NCI-H82 treated with DMSO at 0.1 percent for 48 hours (cell line): ENCODE data around the gene NXPH2.
"Not testable (repeated sequence)": the region's sequence is repeated elsewhere in the genome, so short reads cannot be mapped to it uniquely, and the experiment has no call there.

Experiments used
- DNase-seq: peaks from one replicate; lab custom pipeline; 2025; ENCODE audit not compliant: unreplicated experiment; lab: John Stamatoyannopoulos, UW

The NXPH2 gene

DNA sequence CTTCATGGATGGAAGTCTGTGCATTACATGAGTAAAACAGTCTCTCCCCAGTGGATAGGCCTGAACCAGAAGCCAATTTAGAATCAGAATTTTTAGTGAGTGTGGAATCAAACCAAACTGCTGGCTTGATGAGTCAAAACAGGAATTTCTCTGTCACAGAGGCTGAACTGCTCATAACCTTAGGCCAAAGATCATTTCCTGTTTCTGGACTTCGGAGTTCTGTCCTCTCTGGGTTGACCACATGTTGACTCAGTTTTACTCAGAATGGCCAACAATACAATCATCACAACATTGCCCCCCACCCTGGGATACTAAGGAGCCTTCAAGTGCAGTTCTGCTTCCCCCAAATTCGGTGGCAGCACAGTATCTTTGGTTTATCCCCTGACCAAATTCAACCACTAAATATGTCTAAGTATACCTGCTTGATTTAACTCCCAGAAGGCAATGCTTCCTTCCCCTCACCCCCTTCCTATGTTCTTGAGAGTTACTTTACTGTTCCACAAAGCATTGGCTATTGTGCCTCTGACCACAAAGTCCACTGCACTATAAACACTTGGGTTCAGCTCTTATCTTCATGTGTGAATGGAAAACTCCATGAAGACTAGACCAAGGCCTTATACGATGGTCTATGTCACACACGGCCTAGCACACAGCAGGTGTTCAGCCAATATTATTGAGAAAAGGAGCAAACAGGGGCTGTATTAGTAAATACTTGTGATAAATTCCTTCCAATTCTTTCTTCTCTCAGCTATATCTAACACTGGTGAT is 67.8 kb downstream of the NXPH2 start:
- DNase-seq: no peak

DNA sequence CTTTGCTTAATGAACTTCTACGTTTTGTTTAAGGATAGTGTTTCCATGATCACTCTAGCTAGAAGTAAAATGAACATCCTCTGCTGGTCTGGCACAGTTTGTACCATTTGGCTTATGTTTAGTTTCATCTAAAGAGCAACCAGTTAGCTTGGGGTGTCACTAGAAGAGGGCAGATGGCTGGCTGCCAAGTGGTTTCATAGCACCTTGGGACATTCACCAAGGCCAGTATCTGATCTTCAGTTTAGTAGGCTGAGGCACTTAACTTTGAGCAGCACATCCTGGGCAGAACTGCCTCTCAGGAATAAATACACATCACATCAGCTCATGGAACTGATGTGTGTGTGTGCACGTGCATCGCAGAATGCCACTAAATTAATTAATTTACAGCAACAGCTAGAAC is 68.4 kb downstream of the NXPH2 start:
- DNase-seq: no peak

DNA sequence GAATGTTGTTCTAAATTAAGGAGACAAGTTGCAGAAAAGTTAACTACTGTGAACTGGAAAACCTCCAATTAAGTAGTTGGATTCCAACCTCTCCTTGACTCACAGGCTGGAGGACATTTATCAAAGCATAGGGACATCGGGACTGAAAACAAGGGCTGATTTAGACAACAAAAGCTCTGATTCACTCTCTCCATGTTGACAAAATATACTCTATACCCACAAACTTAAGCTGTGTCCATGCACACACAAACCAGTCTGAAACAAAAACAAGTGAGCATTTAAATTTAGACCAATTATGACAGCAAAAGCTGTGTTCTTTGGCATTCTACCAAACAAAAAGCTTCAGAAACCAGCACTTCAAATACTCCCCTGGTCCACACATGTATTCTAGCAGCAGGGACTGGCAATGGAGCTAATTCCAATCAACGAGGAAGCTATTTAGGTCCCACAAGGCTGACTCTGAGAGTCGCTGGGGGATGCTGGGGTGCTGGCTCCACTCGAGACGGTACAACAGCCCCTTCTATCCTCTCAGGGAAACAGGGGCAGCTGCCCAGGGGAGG is 71.4 kb downstream of the NXPH2 start:
- no peak for DNase-seq

DNA sequence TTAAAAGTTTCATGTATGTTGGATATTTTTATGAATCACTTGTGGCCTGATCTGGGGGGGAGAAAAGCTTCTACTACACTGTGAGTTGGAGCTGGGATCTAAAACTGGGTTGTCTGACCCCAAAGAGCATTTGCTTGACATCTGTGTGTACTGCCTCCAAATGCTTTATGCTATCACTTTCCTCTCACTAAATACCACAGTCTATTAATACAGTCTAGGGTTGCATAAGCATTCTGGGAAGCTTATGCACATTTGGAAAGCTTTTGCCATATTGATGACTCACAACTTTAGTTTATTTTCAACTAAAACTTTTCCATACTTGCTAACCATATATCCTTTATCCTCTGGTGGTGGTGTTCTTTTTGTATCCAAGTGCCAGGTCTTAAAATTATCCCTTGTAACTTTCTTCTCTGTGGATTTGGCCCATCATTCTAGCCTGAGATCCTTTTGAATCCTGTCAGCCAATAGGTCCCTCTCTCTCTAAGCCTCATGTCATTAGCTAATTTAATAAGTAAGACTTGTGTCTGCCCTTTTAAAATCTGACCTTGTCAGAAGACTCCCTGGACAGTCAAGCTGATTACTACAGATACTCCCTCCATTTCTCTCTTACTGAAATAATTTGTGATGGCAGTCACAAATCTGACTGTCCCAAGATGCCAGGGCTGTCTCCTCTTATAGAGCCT is 72.7 kb downstream of the NXPH2 start:
- peak; percentile 17 for DNase-seq

DNA sequence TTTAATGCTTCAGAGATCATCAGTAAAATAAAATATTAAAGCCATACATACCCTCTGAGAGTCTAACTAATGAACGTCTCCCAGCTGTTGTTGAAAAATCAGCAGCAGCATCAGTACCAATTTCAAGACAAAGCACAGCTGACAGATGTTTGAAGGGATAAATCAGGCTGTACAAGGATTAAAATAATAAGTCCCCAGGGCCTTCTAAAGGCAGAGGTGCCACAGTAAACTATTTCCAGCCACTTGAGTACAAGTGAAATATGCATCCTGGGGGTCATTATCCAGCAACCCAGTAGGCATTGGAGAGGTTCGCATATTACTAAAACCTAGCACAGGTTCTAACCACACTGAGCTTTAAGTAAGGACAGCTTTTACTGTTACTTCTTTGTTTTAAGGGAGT is 76.9 kb downstream of the NXPH2 start:
- DNase-seq: peak; percentile 74

DNA sequence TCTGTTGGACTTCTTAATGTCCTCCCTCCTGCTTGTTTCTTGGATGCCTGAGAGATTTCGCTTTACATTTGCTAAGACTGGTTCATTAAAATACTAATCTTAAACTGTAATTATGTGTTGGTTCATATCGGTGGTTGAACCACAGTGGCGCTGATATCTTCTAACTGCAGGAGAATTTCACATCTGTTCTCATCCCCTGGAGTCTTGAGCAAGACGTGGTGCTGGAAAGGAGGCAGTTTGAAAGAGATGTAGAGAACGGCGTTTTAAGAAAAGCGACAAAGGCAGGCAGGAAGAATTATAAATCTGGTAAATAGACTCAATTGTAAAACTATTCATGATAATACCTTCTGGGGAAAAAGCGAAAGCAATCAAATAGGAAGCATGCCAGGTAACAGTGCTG is 79.5 kb downstream of the NXPH2 start:
- no peak for DNase-seq

DNA sequence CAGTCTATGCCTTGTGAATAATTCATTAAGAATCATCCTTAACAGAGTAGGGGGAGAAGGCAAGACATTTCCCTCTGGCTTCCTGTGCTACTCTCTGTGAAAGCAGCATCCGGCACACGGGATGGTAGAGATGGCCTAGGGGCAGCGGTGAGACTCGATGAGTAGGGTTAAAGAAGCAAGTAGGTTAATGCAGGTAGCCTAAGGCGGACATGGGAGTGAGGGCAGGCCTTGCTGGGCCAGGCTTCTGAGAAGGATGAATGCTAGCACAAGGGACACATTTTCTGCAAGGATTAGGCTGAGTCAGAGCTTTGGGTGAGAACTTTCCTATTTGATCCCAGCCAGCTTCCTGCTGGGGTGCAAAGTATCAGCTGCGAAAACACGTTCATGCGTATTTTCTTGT is 80.8 kb downstream of the NXPH2 start:
- no peak for DNase-seq

DNA sequence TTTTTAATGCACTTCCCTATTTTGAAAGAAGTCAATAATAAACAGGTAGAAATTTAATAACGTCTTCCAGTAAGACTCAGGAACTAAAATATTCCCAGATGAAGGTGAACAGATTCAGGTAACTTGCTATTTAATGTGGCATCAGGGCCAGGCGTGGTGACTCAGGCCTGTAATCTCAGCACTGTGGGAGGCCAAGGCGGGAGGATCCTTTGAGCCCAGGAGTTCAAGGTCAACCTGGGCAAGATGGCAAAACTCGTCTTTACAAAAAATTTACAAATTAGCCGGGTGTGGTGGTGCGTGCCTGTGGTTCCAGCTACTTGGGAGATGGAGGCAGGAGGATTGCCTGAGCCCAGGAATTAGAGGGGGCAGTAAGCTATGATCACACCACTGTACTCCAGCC is 81.8 kb downstream of the NXPH2 start:
- no peak for DNase-seq

DNA sequence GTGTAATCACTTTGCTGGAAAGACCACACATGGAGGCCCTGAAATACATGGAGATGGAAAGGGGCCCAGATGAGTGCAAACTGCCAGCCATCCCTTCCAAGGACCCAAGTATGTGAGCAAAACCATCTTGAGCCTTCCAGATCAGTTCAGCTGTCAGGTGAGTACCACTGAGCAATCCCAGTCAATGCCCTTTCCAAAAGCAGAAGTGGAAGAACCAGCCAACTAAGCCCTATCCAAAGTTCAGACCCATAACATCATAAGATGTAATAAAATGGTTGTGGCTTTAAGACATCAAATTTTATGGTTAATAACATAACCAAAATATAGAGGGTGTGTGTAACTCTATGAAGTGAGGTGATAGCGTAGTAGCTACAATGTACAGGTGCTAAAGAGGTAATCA is 88.5 kb downstream of the NXPH2 start:
- DNase-seq: no peak

DNA sequence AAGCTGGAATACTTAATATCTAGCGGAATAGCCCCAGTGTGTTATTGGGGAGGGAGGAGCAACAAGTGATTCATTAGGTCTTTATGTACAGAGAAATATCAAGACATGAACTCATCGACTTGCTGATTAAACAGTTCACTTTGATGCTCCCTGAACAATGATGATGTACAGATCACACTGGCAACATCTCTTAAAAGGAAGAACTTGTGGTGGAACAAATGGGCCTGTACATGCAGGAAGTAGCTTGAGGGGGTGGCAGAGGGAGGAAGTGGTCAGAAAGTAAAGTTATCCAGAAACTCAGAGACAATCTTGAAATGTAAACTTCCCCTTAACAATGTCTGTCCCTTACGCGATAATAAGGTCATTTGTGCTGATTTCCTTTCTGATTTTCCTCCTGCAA is 90.5 kb downstream of the NXPH2 start:
- no peak for DNase-seq

DNA sequence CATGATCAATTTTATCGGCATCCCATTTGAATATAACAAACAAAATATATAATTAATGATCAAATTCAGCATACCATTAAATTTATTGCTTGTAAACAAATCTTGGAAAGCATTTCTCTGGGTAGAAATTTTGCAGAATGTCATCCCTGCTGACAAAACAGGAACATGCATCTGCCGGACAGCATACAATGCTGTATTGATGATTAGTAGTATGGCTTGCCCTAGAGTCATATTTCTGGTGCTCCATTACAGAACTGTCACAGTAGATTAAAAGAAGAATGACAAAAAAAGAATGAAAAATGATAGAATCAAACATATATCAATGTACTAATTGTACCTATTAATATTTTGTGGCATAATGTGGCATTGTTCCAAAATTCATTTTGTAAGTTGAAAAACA is 98.0 kb downstream of the NXPH2 start:
- DNase-seq: no peak

DNA sequence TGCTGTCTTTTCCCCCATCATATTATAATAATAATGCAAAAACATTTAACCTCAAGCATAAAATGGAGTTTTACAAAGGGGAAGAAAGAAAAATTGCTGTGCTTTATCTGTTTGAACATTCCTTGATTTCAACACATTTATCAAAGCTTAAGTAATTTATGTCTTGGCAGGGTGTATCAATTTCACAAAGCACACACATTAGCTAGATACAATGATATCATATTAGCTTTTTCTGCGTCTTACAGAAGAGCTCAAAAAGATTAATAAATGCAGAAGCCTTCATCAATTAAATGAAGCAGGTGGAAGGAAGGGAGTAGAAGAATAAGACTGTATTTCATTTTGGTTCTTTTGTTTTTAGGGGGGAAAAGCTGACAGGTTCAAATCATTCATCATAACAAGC is 103.0 kb downstream of the NXPH2 start:
- DNase-seq: no peak

DNA sequence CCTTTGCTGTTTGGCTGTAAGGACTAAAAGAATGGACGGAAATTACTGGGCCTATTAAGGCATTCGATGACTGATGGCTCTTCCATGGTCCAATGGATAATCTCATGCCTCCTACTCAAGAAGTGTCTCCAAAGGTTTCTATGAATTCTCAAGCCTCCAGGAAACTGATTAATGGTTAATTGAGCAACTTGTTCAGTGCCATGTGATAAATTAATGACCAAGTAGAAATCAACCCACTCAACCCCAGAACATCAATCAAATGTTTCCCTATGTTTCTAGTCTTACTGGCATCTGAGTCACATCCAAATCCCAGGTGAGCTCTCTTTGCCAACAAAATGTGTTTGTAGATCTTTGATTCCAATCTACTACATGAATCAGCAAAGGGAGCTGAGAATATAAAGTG is 103.6 kb downstream of the NXPH2 start:
- no peak for DNase-seq

DNA sequence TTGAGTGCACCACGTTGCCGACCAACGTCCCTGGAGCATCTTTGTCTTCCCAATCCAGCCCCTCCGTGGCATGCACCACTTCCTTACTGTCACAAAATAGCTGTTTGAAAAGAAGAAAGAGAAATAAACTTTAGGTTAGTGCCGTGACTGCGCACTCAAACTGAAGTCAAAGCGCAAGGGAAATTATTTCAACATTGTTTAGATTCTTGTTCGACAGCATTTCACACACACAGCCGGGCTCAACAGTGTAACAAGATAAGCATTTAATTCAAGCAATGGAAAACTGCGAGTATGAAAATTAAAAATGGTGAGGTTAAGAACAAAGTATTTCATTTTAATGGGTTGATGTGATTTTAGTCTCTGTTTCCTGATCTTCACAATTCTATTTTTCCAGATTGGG is 108.6 kb downstream of the NXPH2 start:
- DNase-seq: no peak

DNA sequence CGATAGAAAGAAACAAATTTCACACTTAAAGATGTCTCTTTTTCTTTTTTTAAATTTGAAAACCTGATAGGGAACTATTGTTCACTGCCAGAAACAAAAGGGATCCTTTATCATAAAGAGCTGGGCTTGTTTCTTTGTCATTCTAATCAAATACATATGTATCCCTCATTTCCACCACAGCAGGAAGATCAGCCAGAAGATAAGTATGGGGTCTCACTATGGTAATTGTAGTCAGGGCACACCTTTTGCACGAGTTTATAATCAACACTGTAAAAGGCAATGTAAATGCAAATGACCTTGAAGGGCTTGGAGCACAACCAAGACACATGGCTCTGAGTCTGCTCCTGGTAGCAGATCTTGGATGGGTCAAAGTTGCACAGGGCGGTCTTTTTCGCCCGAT is 109.5 kb downstream of the NXPH2 start:
- DNase-seq: no peak

DNA sequence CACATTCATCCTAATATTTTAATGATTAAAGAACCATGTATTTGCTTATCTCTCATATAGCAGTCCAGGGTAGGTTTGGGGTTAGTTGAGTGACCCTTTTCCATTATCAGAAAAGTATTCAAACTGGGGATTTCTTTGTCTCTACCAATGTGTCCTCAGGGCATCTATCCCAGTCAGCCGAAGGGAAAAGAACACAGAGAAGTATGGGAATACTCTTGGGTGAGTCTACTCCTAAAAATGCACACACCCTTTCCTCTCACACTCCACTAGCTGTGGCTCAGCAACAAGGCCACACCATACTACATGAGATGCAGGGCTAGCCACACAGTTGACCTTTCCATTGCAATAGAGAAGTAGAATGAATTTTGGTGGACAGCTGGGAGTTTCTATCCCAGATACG is 114.3 kb downstream of the NXPH2 start:
- no peak for DNase-seq

DNA sequence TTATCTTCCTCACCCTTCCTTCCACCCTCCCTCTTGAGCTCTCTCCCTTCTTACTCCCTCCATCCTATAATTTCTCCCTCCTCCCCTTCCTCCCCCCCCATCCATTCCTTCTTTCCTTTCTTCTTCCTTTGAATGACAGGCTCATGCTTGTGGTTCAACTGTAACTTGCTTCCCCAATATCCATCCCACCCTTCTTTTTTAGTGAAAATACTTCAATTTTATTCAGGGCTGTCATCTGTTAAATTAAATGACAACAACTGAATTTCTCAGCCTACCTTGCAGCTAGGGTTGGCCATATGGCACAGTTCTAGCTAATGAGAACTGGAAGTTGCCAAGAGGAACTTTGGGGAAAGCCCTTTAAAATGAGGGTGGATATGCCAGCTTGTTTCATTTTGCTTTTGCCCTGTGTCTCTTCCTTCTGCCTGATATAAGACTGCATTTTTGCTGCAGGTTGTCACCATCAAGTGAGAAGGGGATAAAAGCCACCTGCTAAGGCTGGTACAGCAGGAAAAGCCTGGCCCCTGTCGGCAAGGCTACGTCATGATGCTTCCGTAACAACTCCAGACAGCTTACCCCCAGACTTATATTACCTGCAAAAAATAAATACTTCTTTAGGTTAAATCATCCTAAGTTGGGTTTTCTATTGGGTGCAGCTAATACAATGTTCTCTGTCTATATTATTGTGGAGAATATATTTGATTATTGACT is 121.8 kb downstream of the NXPH2 start:
- DNase-seq: no peak

DNA sequence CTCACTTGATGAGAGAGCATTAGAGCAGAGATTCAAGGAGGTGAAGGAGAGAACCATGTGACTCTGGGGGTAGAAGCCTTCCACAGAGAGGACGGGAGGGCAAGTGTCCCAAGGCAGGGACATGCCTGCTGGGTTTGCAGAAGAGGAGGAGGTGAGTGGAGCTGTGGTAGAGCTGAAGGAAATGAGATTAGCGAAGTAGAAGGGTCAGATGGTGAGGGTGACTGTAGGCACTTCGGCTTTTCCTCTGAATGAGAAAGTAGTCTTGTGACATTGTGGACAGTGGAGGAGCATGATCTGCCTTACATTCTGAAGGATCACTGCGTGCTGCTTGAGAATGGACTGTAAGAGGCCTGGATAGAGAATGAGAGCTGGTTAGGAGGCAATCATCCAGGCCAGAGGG is 126.0 kb downstream of the NXPH2 start:
- DNase-seq: no peak

DNA sequence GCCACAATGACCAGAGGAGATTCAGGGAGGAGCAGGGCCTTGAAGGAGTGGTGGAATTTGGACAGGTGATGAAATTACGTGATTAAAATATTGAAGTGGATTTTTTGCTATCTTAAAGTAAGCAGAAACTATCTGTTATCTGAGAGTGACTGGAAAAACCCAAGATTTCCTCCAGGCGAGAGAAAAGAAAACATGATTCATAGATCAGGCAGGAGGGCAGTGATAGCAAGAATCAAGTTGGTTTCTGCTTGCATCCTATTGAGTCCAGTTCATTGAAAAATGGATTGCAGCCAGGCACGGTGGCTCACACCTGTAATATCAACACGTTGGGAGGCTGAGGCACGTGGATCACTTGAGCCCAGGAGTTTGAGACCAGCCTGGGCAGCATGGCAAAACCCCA is 127.8 kb downstream of the NXPH2 start:
- DNase-seq: no peak

DNA sequence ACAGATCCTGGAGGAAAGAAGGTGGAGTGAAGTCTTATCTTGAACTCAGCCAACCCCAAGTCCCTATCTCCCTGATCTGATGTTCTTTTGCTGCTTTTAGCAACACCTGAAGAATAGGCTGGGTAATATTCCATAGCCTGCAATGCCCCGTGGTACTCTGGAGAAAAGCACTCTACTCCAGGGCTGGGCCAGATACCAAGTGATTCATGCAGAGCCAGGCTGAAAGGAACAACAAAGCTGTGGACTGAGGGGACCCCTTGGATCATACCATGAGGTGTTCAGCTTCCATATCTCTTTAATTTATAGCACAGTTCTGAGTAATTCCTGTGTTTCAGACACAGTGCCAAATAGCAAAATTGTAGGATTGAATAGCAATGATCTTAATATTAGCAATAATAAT is 130.6 kb downstream of the NXPH2 start:
- no peak for DNase-seq

DNA sequence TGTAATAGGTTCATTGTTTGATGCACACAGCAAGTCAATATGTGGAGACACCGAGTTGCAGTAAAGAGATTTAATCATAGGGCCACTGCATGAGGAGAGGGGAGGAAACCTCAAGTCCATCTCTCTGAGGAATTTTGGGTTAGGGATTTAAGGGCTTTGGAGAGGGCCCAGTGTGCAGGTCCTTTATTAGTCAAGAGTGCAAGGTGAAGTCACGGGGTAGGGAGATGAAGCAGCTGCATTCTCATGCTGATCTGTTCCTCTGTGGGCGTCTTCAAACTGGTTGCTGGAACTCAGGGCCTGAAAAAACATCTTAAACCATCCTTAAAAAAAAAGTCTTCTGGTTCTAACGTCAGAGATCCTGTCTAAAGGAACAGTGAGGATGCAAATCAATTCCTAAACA is 131.6 kb downstream of the NXPH2 start:
- DNase-seq: no peak

DNA sequence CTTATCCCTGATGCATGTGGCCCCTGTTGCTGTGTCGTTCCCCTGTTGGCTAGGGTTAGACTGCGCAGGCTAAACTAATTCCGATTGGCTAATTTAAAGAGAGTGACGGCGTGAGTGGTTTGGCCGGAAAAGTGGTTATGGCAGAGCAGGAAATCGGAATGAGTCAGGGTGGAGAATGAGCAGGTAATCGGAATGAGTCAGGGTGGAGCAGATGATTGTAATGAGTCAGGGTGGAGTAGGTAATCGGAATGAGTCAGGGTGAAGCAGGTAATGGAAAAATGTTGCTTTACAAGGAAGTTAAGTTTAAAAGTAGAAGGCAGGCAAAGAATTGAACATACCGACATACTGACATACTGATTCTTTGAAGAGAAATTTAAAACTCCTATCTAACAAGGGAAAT is 135.4 kb downstream of the NXPH2 start:
- DNase-seq: not testable (repeated sequence)
